ENCODE results near the gene TLR9.

TLR9 gene

DNA sequence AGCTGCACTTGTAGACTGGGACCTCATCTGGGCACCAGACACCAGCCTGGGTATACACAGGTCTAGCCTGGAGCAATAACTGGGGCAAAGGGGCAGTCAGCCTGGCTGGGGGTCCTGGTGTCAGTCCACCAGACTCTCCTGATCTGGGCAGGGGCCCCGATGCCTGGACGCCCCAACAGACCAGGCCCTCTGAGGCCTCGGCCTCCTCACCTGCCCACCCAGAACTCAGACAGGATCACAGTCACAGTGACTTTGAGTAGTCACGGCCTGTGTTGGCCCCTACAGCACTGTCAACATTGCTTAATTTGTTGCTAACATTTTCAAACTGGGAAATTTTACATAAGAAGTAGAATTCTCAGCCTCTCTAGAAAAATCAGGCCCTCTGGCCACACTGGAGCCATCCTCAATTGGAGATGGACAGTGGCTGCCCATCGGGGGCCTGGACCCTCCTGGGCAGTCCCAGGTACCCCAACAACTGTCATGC is 7.7 kb upstream of the TLR9 start:
- DNase-seq (ENCODE audit: low read depth in 2 of 2, low spot score in 1 of 2), result no peak

DNA sequence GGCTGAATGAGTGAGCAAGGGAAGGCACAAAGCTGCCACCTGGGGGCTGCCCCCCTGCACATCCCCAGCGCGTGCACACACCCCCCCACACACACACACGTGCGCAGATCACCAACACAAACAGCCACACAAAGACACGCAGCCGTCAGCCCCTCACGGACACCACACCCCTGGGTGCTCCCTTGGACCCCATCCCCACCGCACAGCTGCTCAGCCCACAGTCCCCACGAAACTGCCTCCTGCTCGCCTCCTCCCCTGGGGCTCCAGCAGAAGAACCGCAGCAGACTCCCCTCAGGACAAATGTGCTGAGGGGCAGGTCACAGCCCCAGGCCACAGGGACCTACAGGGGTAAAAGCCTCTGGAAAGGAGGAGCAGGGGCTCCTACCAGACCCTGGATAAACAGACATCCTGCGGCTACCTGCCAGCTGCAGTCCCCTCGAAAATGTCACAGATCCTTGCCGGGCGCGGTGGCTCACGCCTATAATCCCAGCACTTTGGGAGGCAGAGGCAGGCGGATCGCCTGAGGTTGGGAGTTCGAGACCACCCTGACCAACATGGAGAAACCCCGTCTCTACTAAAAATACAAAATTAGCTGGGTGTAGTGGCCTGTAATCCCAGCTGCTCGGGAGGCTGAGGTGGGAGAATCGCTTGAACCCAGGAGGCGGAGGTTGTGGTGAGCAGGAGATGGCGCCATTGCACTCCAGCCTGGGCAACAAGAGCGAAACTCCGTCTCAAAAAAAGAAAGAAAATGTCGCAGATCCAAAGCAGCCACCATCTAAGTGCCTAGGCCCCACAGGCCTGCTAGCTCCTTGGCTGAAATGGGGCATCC is 7.0 kb upstream of the TLR9 start:
- no peak for DNase-seq (ENCODE audit: low read depth in 2 of 2, low spot score in 1 of 2)

DNA sequence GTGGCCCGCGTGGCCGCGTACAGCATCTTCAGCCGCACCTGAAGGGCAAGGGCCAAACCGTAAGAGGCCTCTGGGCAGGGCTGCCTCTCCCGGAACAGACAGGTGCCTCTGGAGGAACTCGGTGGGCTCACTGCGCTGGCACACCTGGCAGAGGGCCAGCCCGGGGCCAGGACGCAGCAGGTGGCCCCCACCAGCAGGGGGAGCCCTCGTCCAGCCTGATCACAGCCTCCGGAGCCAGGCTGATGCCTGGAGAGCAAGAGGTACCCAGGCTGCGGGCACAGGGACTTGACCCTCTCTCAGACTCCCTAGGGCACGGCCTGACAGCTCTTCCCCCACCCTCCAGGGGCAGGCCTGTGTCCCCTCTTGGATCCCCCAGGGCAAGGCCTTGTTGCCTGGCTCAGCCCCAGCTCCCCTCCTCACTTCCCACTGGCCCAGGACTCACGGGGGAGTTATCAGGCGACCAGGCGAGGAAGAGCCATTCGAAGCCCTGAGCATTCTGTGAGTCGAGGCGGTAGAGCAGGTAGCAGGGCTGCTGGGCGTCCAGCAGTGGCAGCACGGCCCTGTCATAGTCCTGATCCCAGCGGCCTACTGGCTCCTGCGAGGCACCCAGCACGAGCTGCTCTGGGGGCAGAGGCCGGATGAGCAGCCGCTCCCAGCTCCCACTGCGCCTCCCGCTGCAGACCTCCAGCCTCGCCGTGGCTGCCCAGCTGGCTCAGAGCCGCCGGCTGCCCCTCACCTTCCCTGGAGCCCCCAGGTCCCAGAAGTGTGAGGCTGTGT is 6.2 kb upstream of the TLR9 start:
- peak; percentile 80 to 84 for DNase-seq (ENCODE audit: low read depth in 2 of 2, low spot score in 1 of 2)

DNA sequence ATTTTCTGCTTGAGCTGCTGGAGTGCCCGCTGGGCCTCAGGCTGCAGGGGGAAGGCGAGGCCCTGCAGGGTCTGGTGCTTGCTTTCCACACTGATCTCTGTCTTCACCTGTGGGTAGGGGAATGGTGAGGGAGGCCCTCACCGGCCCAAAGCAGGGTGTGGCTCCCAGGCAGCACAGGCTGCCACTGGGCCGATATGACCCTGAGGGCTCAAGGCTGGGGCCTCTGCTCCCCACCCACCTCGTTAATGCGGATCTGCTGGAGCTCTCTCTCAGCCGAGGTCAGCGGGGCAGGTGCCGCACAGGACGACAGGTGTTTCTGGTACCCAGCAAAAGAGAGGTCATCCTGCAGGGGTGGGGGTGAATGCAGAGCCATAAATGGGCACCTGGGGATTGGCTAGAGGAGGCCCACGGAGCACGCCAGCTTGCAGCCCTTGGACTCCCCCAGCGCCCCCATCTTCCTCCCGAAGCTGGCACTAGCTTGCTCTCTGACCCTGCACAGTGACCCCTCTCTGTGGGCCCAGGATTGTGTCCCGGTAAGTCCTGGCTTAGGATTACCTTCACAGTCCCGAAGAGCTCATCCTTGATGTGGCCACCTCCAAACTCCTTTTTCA is 5.5 kb upstream of the TLR9 start:
- DNase-seq (ENCODE audit: low read depth in 2 of 2, low spot score in 1 of 2), result no peak

DNA sequence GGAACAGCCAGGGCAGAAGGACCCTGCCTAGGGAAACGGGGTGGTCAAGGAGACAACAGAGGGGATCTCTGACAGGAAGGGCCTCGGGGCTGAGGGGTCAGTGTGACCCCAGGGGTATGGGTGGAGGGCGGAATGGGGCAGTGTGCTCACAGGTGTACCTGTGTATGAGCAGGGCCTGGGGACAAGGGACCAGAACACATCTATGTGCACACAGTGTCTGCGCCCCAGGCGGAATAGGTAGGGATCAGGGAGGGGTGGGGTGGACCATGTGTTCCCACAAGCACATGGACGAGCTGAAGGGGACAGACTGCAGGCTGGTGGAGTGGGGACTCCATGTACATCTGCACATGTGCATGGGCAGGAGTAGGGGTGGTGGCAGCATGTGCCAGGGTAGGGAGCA is 5.0 kb upstream of the TLR9 start:
- no peak for DNase-seq (ENCODE audit: low read depth in 2 of 2, low spot score in 1 of 2)

DNA sequence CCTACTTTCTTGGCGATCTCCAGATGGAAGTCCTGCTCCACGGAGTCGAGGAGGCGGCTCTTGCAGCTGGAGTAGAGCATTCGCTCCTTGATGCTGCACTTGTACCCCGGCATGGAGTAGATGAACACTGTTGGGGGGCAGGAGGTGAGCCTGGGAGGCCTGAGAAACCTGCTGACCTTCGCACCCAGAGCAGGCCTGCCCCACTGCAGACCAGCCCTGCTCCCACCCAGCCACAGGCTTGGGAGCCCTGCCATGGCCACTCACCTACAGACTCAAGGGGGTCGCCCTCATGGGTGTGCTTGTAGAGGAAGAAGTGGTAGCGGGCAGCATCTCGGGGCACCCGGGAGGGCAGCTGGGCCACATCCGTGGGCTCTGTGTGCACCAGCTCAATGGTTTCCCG is 4.2 kb upstream of the TLR9 start:
- DNase-seq (ENCODE audit: low read depth in 2 of 2, low spot score in 1 of 2), result no peak

DNA sequence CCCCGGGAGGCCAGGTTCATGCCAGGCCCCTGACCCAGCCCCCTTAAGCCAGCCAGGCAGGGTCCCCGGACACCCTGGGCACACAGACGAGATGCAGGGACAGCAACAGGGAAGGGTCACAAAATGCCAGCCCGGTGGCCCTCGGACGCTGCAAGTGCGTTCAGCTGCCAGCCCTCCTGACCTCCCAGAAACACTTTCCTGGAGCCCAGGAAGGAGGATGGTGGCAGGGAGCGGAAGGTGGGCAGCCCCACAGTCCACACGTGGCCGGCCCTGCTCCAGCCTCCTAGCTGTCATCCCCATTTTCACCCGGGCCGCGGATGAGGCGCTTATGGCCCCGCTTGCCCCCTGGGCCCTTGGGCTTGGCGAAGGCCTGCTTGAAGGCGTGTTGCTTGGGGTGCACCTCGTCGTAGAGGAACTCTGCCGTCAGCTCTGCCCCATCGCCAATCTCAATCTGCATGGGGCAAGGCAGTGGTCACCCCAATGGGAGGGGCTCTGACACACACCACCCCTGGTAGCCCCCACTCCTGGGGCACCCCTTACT is 3.4 kb upstream of the TLR9 start:
- no peak for DNase-seq (ENCODE audit: low read depth in 2 of 2, low spot score in 1 of 2)

DNA sequence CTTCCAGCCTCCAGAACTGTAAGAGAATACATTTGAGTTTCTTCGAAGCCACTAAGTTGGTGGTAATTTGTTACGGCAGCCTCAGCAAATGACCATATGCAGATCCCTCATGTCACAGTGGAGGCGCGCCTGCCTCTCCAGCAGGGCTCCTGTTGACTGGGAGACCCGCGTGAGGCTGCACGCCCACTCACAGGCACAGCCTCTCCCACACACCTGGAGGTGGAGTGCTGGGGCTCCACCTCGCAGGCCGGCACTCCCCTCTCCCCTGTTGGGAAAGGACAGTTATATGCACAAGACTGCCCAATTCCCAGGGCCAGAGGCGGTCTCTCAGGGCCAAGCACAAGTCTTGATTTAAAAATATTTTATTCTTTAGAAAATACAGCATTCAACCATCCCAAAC is 2.8 kb upstream of the TLR9 start:
- DNase-seq (ENCODE audit: low read depth in 2 of 2, low spot score in 1 of 2), result no peak

DNA sequence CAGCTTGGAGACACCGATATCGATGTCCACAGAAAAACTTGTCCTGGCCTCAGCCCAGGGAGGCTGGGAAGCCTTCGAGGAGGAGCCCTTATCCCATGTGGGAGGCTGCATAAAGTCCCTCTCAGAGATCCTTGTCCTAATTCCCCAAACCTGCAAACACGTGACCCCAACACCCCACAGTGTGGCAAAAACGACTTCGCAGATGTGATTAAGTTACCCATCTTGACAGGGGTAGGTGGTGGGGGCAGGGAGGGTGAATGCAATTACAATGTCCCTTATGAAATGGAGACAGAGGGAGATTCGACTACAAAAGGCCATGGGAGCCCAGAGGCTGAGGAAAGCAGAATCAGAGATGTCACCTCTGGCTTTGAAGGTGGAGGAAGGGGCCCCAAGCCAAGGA is 2.3 kb upstream of the TLR9 start:
- no peak for DNase-seq (ENCODE audit: low read depth in 2 of 2, low spot score in 1 of 2)

DNA sequence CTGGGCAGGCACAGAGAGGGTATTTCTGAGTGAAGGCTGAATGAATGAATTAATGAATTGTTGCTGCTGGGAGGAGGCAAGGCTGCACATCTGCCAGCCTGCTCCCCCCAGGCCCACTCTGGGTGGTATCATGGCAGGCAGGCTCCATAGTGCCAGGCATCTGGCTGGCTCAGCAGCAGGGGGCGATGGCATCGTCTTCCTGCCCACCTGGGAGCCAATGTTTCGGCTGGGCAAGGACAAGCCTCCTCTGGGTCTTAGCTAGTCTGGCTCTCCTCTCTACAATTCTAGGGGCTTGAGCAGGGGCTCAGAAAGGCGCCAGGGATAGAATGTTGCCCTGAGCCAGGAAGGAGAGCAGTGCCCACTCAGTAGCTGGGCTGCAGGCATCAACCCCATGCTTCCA is 1.7 kb upstream of the TLR9 start:
- no peak for DNase-seq (ENCODE audit: low read depth in 2 of 2, low spot score in 1 of 2)

DNA sequence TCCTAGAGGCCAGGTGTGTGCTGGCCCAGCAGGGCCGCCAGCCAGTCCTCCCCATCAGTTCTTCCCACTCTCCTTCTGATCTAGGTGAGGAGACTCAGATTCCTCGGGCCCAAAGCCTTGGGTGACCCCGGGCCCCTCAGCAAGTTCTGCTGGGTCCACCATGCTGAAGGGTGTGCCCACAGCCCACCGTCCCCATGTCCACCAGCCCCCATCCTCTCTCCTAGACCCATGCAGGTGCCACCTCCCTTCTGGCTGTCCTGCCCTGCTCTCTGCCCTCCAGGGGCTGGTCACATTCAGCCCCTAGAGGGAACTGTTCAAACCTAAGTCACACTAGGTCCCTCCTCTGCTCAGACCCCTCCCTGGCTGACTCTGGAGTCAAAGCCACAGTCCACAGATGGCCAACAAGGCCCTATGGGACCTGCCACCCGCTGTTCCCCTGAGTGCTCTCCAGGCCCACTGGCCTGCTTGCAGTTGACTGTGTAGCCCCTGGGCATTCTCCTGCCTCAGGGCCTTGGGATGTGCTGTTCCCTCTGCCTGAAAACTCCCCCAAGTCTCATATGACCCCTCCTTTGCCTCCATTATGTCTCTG is 878 bp upstream of the TLR9 start:
- no peak for DNase-seq (ENCODE audit: low read depth in 2 of 2, low spot score in 1 of 2)

DNA sequence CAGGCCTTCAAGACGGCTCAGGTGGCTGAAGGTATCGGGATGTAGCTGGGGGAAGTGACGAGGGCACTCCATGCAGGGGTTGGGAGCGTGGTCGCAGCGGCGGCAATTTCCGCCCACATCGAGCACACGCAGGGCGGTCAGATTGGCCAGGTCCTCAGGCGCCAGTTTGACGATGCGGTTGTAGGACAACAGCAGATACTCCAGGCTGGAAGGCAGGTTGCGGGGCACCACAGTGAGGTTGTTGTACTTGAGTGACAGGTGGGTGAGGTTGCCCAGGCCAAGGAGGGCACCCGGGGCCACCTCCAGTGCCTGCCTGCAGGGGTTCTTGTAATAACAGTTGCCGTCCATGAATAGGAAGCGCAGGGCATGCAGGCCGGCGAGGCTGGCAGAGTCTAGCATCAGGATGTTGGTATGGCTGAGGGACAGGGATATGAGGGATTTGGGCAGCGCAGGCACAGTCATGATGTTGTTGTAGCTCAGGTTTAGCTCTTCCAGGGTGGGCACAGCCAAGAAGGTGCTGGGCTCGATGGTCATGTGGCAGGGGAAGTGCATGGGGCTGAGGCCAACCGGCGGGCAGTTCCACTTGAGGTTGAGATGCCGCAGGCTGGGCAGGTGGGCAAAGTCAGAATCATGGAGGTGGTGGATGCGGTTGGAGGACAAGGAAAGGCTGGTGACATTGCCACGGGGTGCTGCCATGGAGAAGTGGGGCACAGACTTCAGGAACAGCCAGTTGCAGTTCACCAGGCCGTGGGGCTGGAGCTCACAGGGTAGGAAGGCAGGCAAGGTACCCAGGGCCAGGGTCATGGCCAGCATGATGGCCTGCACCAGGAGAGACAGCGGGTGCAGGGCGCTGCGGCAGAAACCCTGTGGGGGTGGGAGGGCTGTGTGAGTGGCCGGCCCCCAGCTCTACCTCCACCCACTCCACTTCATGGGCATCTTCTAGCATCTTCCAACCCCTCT is 1.7 kb downstream of the TLR9 start:
- DNase-seq (ENCODE audit: low read depth in 2 of 2, low spot score in 1 of 2), result no peak

DNA sequence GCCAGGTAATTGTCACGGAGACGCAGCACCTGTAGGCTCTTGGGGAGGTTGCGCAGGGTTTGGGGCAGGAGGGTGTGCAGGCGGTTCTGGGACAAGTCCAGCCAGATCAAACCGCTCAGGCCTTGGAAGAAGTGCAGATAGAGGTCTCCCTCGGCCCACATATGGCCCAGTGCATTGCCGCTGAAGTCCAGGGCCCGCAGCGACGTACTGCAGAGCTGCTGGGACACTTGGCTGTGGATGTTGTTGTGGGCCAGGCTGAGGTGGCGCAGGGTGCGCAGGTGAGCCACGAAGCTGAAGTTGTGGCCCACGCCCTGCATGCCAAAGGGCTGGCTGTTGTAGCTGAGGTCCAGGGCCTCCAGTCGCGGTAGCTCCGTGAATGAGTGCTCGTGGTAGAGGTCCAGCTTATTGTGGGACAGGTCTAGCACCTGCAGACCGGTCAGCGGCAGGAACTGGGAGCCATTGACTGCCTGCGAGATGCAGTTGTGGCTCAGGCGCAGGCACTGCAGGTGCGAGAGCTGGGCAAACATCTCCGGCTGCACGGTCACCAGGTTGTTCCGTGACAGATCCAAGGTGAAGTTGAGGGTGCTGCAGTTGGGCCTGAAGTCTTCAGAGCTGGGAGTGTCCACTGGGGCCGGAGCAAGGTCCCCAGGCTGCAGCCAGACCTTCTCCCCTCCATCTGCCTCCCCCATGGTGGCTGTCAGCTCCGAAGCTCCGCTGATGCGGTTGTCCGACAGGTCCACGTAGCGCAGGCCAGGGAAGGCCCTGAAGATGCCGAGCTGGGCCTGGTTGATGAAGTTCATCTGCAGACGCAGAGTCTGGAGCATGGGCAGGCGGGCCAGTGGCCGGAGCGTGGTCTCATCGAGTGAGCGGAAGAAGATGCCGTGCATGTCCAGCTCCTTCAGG is 2.9 kb downstream of the TLR9 start:
- no peak for DNase-seq (ENCODE audit: low read depth in 2 of 2, low spot score in 1 of 2)

DNA sequence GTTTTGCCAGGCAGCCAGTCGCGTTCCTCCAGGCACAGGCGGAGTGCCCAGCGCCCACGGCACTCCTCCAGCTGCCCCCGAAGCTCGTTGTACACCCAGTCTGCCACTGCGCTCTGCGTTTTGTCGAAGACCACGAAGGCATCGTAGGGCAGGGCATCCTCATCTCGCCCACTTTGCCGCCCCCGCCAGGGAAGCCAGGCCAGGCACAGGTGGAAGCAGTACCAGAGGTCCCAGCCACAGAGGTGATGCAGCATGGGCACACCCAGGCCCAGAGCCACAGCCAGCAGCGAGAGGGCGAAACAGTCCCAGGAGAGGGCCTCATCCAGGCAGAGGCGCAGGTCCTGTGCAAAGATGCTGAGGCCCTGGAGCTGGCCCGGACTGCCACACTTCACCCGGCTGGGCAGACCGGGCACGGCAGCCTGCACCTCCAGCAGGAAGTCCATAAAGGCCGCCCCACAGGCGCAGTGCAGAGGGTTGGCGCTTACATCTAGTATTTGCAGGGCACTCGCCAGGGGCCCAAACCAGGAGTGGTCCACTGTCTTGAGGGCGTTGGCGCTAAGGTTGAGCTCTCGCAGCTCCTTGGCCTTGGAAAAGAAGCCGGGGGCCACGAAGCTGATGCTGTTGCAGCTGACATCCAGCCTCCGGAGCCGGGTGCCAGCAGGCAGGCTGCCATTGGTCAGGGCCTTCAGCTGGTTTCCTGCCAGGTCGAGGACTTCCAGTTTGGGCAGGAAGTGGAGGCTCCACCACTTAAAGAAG is 3.7 kb downstream of the TLR9 start:
- DNase-seq (ENCODE audit: low read depth in 2 of 2, low spot score in 1 of 2), result peak in 1 of 2 donors; percentile 37

DNA sequence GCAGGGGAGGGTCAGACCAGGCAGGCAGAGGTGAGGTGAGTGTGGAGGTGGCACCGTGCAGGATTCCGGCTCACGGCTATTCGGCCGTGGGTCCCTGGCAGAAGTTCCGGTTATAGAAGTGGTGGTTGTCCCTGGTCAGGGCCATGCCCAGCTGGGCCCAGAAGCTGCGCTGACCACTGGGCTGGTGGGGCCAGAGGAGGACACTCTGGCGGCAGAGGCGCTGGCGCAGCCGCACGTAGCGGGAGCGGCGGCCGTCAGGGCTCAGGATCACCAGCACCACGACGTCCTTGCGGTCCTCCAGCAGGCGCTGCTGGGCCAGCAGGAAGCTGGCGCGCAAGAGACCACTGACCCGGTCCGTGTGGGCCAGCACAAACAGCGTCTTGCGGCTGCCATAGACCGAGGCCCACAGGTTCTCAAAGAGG is 4.3 kb downstream of the TLR9 start:
- no peak for DNase-seq (ENCODE audit: low read depth in 2 of 2, low spot score in 1 of 2)

DNA sequence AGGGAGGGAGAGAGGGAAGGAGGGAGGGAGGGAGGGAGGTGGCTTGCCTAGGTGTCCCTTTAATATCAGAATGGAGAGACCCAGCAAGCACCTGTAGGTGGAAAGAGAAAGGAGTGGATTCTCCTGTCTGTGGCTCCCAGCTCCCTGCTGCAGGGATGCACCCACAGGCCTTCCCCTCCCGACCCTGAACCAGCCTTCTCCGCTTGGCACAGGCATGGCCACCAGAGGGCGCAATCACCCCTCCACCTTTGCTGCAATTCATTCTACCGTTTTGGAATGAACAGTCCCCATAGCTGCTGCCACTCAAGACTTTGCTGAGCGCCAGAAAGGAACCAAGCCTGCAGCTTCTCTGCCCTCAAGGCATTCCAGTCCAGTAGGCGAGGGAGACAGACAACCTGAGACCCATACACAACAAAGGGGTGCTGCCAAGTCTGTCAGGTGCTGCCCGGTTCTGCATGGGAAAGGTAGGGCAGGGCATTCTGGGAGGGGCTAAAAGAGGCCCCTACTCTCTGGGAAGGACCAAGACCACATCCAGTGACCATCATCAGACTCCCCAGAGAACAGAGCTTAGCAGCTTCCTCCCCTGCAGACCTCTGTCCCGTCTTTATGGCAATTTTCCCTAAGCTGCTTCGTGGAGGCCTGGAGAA is 4.9 kb downstream of the TLR9 start:
- DNase-seq (ENCODE audit: low read depth in 2 of 2, low spot score in 1 of 2), result peak; percentile 77 to 84

DNA sequence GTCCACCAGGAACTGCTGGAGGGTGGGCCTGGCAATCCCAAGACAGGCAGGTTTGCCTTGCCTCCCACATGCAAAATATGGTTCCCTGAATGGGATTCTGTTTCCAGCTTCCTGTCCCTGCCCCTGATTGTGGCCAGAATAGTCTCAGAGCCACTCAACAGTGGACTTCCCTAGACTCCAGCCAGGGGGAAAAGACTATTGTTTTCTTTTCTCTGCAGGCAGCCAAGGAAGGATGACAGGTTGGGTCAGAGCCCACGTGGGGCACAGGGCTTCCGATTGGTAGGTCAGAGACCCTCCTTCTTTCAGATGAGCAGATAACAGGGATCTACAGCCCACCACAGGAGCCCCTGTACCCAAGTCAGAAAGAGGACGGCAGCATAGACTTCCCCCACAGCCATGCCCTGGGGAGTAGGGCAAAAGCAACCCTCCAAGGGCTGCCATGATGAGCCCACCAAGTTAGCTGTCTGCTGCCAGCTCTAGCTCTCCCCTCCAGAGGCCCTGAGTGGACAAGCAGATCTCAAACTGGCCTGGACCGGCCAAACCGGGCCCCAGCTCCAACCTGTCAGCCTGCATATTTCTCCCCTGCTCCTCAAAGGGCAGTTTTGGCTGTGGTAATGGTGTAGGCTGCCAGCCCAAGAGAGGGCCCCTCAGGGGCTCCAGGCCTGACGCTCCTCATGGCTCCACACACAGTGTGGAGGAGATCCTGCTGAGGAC is 6.4 kb downstream of the TLR9 start:
- DNase-seq (ENCODE audit: low read depth in 2 of 2, low spot score in 1 of 2), result no peak
